ENCODE results near the gene USF2. TPM values are rescaled to one million over a fixed set of nuclear protein-coding genes. Genes with fewer than 3 reads are reported as not detected.

USF2 gene
- total and polyA plus RNA-seq, 2 experiments from 2014 or later = 30.2 to 55.6 TPM

- DNase-seq (ENCODE audit: low spot score) = no peak
- WGBS (ENCODE audit: low lambda C conversion rate, missing lambda C conversion rate) = 97% methylated on average over 7 of the region's 7 CpGs
- Histone ChIP-seq H3K27me3 (no peaks in the 10 kb centered on the region), H2AFZ (no peak overlapping the region), H3K9me2 (replicated peaks; ENCODE audit: insufficient read depth) (no peaks in the 10 kb centered on the region), H3K4me2 (no peak overlapping the region), H3K36me3 (replicated peaks; ENCODE audit: insufficient read depth, low read depth) (no peaks in the 10 kb centered on the region), H3K27ac (no peak overlapping the region), H3K9me3 (ENCODE audit: low read depth) (no peaks in the 10 kb centered on the region), H3K79me2 (peaks cover 31% of the 10 kb centered on the region), H3K4me3 (no peak overlapping the region), H4K20me1 (ENCODE audit: insufficient read depth, poor library complexity, severe bottlenecking) (peaks cover 10% of the 10 kb centered on the region), H3K4me1 (ENCODE audit: insufficient read depth) (peaks cover 5% of the 10 kb centered on the region)
- TF ChIP-seq EZH2 (IDR thresholded peaks at IDR 0.05; ENCODE audit: borderline replicate concordance) (no peak), EZH2phosphoT487 (IDR thresholded peaks at IDR 0.05; ENCODE audit: low read depth, severe bottlenecking, unreplicated experiment) (no peak), CTCF (IDR thresholded peaks at IDR 0.05; ENCODE audit: poor library complexity) (no peak)
Measured at GRCh38 chr19:35271546-35271945, 2.8 kb downstream of the USF2 start.

GRCh38 chr19:35272122-35272719 lies 3.5 kb downstream of the USF2 start:
- Histone ChIP-seq H4K20me1 (ENCODE audit: insufficient read depth, poor library complexity, severe bottlenecking) (peaks cover 10% of the 10 kb centered on the region), H3K4me1 (ENCODE audit: insufficient read depth) (peaks cover 5% of the 10 kb centered on the region), H3K4me2 (no peak overlapping the region), H3K27ac (no peak overlapping the region), H3K27me3 (no peaks in the 10 kb centered on the region), H2AFZ (no peak overlapping the region), H3K36me3 (replicated peaks; ENCODE audit: insufficient read depth, low read depth) (no peaks in the 10 kb centered on the region), H3K4me3 (no peak overlapping the region), H3K9me3 (ENCODE audit: low read depth) (no peaks in the 10 kb centered on the region), H3K9me2 (replicated peaks; ENCODE audit: insufficient read depth) (no peaks in the 10 kb centered on the region), H3K79me2 (peaks cover 24% of the 10 kb centered on the region)
- WGBS (ENCODE audit: low lambda C conversion rate, missing lambda C conversion rate) = 97% methylated on average over 16 of the region's 16 CpGs
- no peak for DNase-seq (ENCODE audit: low spot score)
- TF ChIP-seq CTCF (IDR thresholded peaks at IDR 0.05; ENCODE audit: poor library complexity) (no peak), EZH2phosphoT487 (IDR thresholded peaks at IDR 0.05; ENCODE audit: low read depth, severe bottlenecking, unreplicated experiment) (no peak), EZH2 (IDR thresholded peaks at IDR 0.05; ENCODE audit: borderline replicate concordance) (no peak)

- Histone ChIP-seq H3K9me2 (replicated peaks; ENCODE audit: insufficient read depth) (no peaks in the 10 kb centered on the region), H3K4me3 (no peak overlapping the region), H3K36me3 (replicated peaks; ENCODE audit: insufficient read depth, low read depth) (no peaks in the 10 kb centered on the region), H3K27me3 (no peaks in the 10 kb centered on the region), H4K20me1 (ENCODE audit: insufficient read depth, poor library complexity, severe bottlenecking) (peaks cover 10% of the 10 kb centered on the region), H3K27ac (no peak overlapping the region), H3K4me2 (no peak overlapping the region), H2AFZ (no peak overlapping the region), H3K9me3 (ENCODE audit: low read depth) (no peaks in the 10 kb centered on the region), H3K79me2 (peaks cover 21% of the 10 kb centered on the region), H3K4me1 (ENCODE audit: insufficient read depth) (peaks cover 5% of the 10 kb centered on the region)
- WGBS (ENCODE audit: low lambda C conversion rate, missing lambda C conversion rate) = 92% methylated on average over 10 of the region's 10 CpGs
- no peak for DNase-seq (ENCODE audit: low spot score)
- TF ChIP-seq CTCF (IDR thresholded peaks at IDR 0.05; ENCODE audit: poor library complexity) (no peak), EZH2 (IDR thresholded peaks at IDR 0.05; ENCODE audit: borderline replicate concordance) (no peak), EZH2phosphoT487 (IDR thresholded peaks at IDR 0.05; ENCODE audit: low read depth, severe bottlenecking, unreplicated experiment) (no peak)
Measured at GRCh38 chr19:35272954-35273649, 4.3 kb downstream of the USF2 start.

Data from hepatocyte (in vitro differentiated cells).